PC-3 (cell line): ENCODE measurements around the gene UCN3. TPM values are rescaled to one million over a fixed set of nuclear protein-coding genes. Genes with fewer than 3 reads are reported as not detected.

ENCODE experiments used
- ATAC-seq: fragments of 200-7000 bp; cut with Tn5 transposase; 2 replicates; pipeline ENCODE4 v1.9.1; 2020; ENCODE audit warnings: mild to moderate bottlenecking, moderate library complexity
- BruUV-seq: library from RNA; stranded (reverse); fragments of 400-500 nt; replicated peaks from 2 replicates; lab custom pipeline; 2021; lab: Mats Ljungman, UMichigan
- CTCF ChIA-PET: fragments of 300-600 bp; sonication (Branson Sonifier 250); formaldehyde crosslinking; loops from one replicate; lab custom pipeline; 2022; ENCODE audit warnings: antibody characterized with exemption; lab: Charles Lee
- POLR2A ChIA-PET: fragments of 300-600 bp; sonication (Branson Sonifier 250); formaldehyde crosslinking; loops from one replicate; lab custom pipeline; 2022; ENCODE audit warnings: antibody characterized with exemption; ENCODE audit not compliant: unreplicated experiment; lab: Charles Lee
- DNase-seq: peaks from one replicate; pipeline ENCODE4 v3.0.0-alpha.2; 2015
- H2AFZ ChIP-seq: fragments of 300-600 bp; sonication (generic); 2 replicates; pipeline ENCODE4 v1.6.0; 2016; ENCODE audit warnings: antibody characterized with exemption, low read length
- H3F3A ChIP-seq: fragments of 300-600 bp; sonication (generic); one replicate; pipeline ENCODE4 v1.6.0; 2017; ENCODE audit warnings: antibody characterized with exemption, low read length, control low read depth, mild to moderate bottlenecking; ENCODE audit not compliant: unreplicated experiment
- H3K27ac ChIP-seq: fragments of 300-600 bp; sonication (generic); 2 replicates; pipeline ENCODE4 v1.5.1; 2016; ENCODE audit warnings: mild to moderate bottlenecking, low read length
- H3K27me3 ChIP-seq: fragments of 300-600 bp; sonication (generic); 2 replicates; pipeline ENCODE4 v1.6.1; 2016; ENCODE audit warnings: low read length, mixed read lengths
- H3K36me3 ChIP-seq: fragments of 300-600 bp; sonication (generic); 2 replicates; pipeline ENCODE4 v1.6.1; 2016; ENCODE audit warnings: low read depth, mixed run types, low read length, mixed read lengths
- H3K4me1 ChIP-seq: fragments of 300-600 bp; sonication (generic); 2 replicates; pipeline ENCODE4 v1.5.1; 2016; ENCODE audit warnings: low read length; ENCODE audit not compliant: insufficient read depth
- H3K4me2 ChIP-seq: fragments of 300-600 bp; sonication (generic); 2 replicates; pipeline ENCODE4 v1.6.0; 2016; ENCODE audit warnings: low read length
- H3K4me3 ChIP-seq: fragments of 300-600 bp; sonication (generic); 2 replicates; pipeline ENCODE4 v1.5.1; 2016; ENCODE audit warnings: mild to moderate bottlenecking, low read length, mixed read lengths
- H3K79me2 ChIP-seq: fragments of 300-600 bp; sonication (generic); 2 replicates; pipeline ENCODE4 v1.6.1; 2017; ENCODE audit warnings: low read length, mixed read lengths
- H3K9ac ChIP-seq: fragments of 300-600 bp; sonication (generic); 2 replicates; pipeline ENCODE4 v1.6.0; 2016; ENCODE audit warnings: mild to moderate bottlenecking, low read length
- H3K9me2 ChIP-seq: fragments of 300-600 bp; sonication (generic); replicated peaks from 2 replicates; pipeline ENCODE4 v1.6.1; 2016; ENCODE audit warnings: mixed run types, low read length, mixed read lengths
- H3K9me3 ChIP-seq: fragments of 300-600 bp; sonication (generic); 2 replicates; pipeline ENCODE4 v1.6.1; 2016; ENCODE audit warnings: low read length, mixed read lengths
- H4K20me1 ChIP-seq: fragments of 300-600 bp; sonication (generic); 2 replicates; pipeline ENCODE4 v1.6.1; 2016; ENCODE audit warnings: low read length, mixed read lengths
- CTCF ChIP-seq: fragments of 300-600 bp; sonication (generic); conservative IDR thresholded peaks from 2 replicates; pipeline ENCODE4 v1.5.1; 2017; ENCODE audit warnings: antibody characterized with exemption, low read depth, mild to moderate bottlenecking, low read length
- EZH2 ChIP-seq: fragments of 300-600 bp; sonication (generic); IDR thresholded peaks from one replicate; pipeline ENCODE4 v1.6.1; 2017; ENCODE audit warnings: antibody characterized with exemption, mild to moderate bottlenecking, low read length; ENCODE audit not compliant: unreplicated experiment
- EZH2phosphoT487 ChIP-seq: fragments of 300-600 bp; sonication (generic); IDR thresholded peaks from 2 replicates; pipeline ENCODE4 v1.6.1; 2018; ENCODE audit warnings: mild to moderate bottlenecking, antibody characterized with exemption, low read length, borderline replicate concordance
- intact Hi-C: fragments of 100-400 bp; cut with micrococcal nuclease; formaldehyde crosslinking; loops from 2 replicates; pipeline ENCODE4 v1.9.0; 2023
- total RNA-seq: library from RNA; depleted of rRNA; stranded (reverse); fragments of >200 nt; gene quantifications from 2 replicates; pipeline ENCODE4 v1.2.3, GENCODE V29; 2014; rRNA removed

UCN3 gene
- total RNA-seq, 1 experiment from 2014 or later, result not detected

DNA sequence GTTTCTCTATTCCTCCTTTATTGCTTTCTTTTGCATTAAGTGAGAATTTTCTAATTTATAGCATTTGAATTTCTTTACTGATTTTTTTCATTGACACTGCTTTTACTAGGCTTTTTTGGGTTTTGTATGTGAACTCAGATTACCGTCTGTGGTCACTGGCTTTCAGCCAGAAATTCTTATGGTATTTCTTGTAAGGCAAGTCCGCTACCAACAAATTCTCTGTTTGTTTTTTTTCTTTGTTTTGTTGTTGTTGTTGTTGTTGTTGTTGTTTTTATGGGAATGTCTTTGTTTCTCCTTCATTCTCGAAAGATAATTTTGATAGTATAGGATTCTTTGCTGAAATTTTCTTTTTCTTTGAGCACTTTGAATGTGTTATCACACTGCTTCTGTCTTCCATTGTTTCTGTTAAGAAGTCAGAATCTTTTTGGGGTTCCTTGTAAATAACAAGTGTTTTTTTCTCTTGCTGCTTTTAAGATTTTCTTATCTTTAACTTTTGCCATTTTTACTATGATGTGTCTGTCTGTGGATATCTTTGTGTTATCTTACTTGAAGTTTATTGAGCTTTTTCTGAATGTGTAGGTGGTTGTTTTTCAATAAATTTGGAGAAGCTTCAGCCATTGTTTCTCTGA, 54.8 kb downstream of the UCN3 start:
- H3K27me3 ChIP-seq, result no peaks in the 10 kb centered on the region
- ChIA-PET POLR2A (no interaction called here), CTCF (no interaction called here)
- H3K9ac ChIP-seq, result no peak overlapping the region
- no peaks in the 10 kb centered on the region for H3F3A ChIP-seq
- no peak overlapping the region for H3K4me3 ChIP-seq
- no peaks in the 10 kb centered on the region for H4K20me1 ChIP-seq
- H3K4me2 ChIP-seq, result no peak overlapping the region
- no peaks in the 10 kb centered on the region for H3K9me3 ChIP-seq
- no peaks in the 10 kb centered on the region for H3K4me1 ChIP-seq
- ATAC-seq (no peak), DNase-seq (no peak)
- no TSS peak for BruUV-seq
- H3K36me3 ChIP-seq, result no peaks in the 10 kb centered on the region
- TF ChIP-seq EZH2phosphoT487, result no peak
- no peak for TF ChIP-seq EZH2
- no peak for TF ChIP-seq CTCF
- H3K79me2 ChIP-seq, result peaks cover 100% of the 10 kb centered on the region
- H2AFZ ChIP-seq, result no peak overlapping the region
- intact Hi-C loops, result no loop called here
- H3K27ac ChIP-seq, result no peak overlapping the region
- no peaks in the 10 kb centered on the region for H3K9me2 ChIP-seq

GRCh38 chr10:5423771-5424170, 59.0 kb downstream of the UCN3 start:
- Histone ChIP-seq H3K4me2 (no peak overlapping the region), H3K4me1 (no peaks in the 10 kb centered on the region), H4K20me1 (no peaks in the 10 kb centered on the region), H3F3A (no peaks in the 10 kb centered on the region), H3K9ac (no peak overlapping the region), H3K79me2 (peaks cover 74% of the 10 kb centered on the region), H3K36me3 (no peaks in the 10 kb centered on the region), H3K9me3 (no peaks in the 10 kb centered on the region), H3K27me3 (no peaks in the 10 kb centered on the region), H3K4me3 (no peak overlapping the region), H3K27ac (no peak overlapping the region), H2AFZ (no peak overlapping the region), H3K9me2 (no peaks in the 10 kb centered on the region)
- DNase-seq (no peak), ATAC-seq (no peak)
- TF ChIP-seq EZH2phosphoT487 (no peak), EZH2 (no peak), CTCF (no peak)
- no TSS peak for BruUV-seq
- ChIA-PET POLR2A (no interaction called here), CTCF (no interaction called here)
- intact Hi-C loops, result no loop called here

Other genes starting within 250 kb of the UCN3 start
- not detected in 2 replicates for gene AKR1C8, start 179.8 kb upstream of the UCN3 start, total RNA-seq
- not detected in 2 replicates for gene AKR1C4, start 168.1 kb upstream of the UCN3 start, total RNA-seq
- gene TUBAL3, start 39.9 kb downstream of the UCN3 start, total RNA-seq, result not detected in 2 replicates
- 86.9 and 88.2 TPM in 2 replicates for gene NET1, start 47.6 kb downstream of the UCN3 start, total RNA-seq
- not detected in 2 replicates for gene CALML5, start 134.6 kb downstream of the UCN3 start, total RNA-seq
- not detected in 2 replicates for gene CALML3, start 160.0 kb downstream of the UCN3 start, total RNA-seq